HG02610 (cell line): Measurements from ENCODE around the gene DOK5.

ENCODE experiments used
- ATAC-seq: cut with Tn5 transposase; IDR thresholded peaks from one replicate; pipeline ENCODE4 v1.9.1; 2021; ENCODE audit warnings: mild to moderate bottlenecking, moderate library complexity; ENCODE audit not compliant: unreplicated experiment

Gene DOK5

DNA sequence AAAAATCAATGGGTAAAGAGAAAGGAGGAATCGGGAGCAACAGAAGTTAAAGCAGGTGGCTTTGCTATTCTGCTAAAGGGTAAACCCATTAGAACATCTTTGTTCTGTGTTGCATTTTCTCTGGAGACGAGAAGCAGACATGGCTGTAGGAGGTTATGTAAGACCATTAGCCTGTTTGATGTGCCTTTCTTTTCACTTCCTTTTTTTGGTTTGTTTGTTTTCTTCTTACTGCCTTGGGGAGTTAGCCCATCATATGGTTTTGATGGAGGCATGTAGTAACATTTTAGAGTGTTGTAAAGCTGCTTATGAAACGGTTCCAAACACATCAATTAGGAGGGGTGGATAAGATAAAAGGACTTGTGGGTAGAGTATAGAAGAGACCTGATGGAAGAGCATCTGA is 131.0 kb downstream of the DOK5 start:
- ATAC-seq, result no peak

DNA sequence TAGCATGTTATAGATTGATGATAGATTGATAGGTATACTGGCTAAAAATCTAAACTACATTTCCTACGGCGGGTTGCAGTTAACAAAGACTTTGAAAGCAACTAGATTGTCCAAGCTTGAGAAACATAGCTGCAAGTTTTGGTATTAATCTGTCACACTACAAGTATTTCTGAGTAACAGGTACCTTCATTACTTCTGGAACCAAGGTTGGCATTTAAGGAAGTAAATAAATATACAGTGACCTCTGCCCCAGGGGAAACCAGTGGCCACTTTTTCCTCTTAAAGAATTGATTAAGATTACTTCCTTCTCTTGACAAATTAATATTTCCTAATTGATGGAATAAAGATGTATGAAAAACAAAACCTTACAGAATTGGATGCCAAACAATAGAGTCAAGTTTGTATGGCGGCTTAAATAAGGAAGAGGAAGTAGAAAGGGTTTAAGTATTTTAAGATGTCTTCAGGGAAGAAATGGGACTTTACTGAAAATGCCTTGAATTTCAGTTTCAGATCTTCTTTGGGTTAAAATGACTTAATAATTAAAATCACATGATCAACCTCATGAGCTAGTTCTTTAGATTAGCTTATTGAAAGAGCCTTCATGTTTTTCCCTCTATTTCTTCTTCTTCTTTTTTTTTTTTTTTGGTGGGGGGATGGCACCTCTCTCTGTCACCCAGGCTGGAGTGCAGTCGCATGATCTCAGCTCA is 132.8 kb downstream of the DOK5 start:
- no peak for ATAC-seq

DNA sequence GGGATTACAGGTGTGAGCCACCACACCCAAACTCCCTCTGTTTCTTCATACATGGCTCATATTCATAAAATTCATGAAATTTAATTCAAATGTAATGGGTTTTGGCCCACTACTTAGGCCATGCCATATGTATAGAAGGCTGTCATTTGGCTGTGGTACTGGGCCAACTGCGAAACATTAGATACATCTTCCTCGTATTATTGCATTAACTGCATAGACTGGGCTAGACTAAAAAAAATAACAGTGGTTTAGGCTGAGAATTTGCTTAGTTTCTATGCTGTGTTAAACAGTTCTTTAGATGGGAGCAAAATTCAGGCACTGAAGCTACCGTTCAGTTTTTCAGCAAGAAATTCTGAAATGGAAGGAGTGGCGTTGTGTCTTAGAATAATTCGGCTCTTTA is 133.6 kb downstream of the DOK5 start:
- ATAC-seq, result no peak

DNA sequence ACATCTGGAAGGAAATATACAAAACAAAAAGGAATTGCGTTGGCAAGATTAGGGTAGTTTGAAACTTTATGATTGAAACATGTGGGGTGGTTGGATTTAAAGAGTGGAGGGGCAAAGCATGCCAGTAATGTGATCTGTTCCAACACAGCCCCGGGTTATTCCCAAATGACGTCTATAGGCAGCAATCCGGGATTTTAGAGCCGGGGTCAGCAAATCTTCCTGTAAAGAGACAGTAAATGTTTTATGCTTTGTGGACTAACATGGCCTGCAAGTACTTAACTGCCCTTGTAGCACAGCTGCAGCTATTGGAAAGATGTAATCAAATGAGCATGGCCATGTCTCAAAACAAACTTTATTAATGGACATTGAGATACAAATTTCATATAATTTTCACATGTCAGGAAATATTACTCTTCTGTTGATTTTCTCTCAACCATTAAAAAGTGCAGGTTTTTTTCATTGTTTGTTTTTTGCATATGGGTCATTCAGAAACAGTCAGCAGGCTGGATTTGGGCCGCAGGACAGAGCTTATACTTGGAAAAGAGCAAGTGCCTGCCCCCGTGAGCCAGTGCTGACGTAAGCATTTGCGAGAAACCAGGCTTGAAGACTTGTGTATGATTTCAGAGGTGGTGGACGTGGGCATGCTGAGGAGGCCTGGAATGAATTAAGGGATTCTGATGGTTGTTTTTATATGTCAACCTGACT is 136.5 kb downstream of the DOK5 start:
- ATAC-seq, result no peak

DNA sequence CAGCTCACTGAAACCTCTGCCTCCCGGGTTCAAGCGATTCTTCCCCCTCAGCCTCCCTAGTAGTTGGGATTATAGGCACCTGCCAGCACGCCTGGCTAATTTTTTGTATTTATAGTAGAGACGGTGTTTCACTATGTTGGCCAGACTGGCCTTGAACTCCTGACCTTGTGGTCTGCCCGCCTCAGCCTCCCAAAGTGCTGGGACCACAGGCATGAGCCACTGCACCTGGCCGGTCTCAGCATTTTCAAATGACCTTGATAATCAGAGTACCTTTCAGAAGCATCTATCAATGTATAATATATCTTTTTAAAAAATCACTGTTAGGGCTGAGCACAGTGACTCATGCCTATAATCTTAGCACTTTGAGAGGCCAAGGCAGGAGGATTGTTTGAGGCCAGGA is 143.0 kb downstream of the DOK5 start:
- ATAC-seq, result no peak

DNA sequence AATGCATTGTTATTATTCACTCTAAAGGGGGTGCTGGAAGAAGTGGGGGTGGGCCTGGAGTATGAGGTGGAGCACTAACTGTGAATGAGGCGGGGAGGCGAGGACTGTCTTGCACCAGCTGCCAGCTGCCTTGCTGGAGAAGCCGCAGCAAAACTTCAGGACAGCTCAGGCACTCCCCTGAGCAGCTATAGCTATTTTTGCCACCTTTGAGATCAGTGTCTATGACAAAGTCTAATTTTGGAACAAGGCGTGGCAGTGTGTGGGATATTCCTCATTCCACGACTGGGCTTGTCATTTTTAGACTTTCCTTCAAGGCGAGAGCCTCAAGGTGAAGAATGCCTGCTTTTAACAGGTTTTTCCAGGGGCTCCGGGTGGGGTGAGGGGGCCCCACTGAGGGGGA is 143.8 kb downstream of the DOK5 start:
- ATAC-seq, result no peak

DNA sequence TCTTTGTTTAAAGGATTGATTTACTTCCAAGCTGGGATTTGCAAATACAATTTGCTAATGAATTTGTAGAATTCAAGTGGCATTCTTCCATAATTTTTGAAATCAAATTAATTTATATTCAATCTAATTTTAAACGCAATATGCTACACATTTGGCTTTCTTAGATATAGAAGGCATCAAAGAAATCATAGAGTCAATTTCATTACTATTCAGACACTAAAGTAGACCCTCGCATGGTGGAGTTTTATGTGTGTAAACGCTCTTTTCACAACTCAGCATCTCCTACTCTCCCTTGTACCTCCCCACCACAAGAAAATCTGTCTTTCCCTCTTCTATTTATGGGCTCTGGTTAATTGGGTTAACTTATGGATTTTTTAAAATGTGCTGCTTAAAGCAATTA is 144.3 kb downstream of the DOK5 start:
- ATAC-seq, result no peak

DNA sequence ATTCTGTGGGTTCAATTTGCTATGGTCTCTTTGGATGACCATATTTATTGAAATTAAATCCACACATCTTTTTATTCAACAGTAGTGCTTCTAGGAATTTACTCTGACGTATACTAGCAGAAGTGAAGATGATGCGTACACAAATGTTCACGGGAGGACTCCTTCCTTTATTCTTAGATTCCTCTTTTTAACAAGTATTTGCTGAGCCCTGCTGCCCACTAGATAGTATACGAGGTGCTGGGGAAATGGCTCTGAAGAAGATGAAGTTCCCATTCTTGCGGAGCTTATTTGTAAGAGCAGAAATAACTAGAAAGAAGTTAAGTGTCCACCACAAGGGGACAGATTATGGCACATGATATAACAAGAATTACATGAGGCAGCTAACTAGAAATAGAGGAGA is 145.2 kb downstream of the DOK5 start:
- no peak for ATAC-seq

DNA sequence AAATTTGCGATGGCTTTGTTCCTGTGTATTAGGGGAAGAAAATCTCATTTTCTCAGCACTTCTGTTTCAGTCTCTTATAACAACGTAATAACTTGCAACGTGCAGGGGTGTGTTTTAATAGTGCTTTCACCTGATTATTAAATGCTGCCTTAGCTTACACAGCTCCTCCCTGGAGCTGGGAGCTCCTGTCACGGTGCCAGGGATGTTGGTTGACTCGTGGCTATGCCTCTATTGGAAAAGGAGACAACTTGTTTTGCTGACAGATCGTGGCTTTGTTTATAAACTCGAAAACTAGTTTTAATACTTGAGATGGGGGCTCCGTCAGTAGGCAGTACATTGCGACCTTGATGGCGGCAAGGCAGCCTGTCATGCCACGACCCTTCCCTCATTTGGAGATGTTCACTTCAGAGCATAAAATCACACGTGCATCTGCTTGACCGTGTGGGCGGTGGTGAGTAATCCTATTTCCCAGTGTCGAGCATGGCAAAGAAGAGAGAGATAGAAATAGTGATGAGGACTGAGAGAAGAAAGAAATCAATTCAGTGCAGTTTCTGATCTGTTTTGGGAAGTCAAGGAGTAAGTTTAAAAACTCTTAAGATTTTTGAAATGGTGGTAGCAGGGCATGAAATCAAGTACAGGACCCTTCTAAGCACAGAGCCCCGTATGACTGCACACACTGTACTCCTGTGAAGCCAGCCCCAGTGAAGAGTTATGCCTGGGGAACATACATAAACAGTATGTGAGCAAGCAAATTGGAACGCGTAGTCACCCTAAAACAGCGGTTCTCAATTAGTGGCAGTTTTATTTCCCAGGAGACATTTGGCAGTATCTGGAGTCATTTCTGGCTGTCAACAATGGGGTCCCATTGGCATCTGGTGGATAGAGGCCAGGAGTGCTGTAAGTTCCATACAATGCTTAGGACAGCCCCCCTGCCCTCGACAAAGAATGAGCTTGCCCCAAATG is 147.2 kb downstream of the DOK5 start:
- no peak for ATAC-seq

DNA sequence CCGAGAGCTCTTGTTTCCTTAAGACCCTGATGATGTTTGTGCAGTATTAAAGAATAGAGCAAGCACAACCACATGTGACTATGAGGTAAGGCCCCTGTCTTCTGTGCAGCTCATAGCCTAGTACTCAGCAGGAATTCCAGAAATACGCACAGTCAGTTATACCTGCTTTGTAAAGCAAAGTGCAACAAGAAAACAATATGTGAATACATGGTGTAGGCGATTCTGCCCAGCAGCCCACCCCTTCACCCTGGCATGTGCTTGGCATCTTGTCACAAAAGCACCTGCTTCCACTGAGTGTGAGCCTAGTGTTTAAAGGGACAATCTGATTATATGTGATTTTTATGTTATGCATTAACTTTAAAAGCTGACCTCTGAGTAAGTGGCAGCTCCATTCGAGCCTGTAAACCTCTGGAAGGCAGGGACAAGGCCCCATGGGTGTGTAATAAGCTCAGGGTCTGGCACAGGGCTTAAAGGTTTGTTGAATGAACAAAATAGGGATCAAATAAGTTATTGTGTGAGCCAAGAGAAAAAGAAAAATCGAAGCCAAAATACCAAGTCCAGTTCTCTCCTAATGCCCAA is 148.7 kb downstream of the DOK5 start:
- no peak for ATAC-seq

DNA sequence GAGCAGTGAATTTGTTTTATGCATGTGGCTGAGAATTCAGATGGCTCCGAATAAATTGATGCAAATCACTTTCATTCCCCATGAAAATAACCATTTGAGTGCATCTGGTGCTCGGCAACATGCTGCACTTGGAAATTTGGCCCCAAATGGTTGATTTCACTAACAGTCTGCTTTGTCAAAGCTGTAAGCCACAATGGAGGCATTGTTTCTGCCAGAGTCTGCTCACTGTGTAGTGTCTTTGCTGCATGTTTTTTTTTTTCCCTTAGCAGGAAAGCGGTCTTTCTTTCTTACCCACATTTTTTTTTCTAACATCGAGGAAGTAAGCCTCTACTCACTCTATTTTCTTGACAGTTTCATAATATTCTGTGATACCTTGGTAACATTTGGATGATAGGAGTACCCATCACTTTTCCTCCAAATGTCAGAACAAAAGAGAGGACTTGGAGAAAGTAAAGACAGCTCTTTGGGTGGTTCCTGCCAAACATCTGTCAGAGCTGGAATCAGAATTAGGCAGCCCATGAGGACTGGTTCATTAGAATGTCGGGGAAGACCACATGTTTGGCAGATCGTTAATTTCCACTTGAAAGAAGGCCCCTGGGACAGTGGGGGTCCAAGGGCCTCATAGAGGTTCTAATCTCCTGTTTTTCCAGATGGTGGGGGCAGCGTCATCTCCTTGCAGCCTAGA is 149.5 kb downstream of the DOK5 start:
- no peak for ATAC-seq

DNA sequence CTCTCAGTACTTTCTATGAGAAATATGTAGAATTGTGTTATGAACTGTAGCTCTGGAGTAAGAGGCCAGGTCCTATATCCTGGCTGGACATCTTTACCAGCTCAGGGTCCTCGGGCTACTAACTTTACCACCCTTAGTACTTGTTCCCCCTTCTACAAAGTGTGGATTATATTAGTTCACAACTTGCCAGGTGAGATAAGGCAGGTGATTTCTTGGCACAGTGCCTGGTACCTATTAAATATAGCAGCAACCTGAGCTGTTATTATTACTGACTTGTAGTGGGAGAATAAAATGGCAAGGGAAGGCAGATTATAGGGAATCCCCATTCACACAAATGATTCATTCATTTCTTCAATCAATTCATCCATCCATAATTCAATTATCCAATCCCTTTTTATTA is 150.1 kb downstream of the DOK5 start:
- no peak for ATAC-seq

DNA sequence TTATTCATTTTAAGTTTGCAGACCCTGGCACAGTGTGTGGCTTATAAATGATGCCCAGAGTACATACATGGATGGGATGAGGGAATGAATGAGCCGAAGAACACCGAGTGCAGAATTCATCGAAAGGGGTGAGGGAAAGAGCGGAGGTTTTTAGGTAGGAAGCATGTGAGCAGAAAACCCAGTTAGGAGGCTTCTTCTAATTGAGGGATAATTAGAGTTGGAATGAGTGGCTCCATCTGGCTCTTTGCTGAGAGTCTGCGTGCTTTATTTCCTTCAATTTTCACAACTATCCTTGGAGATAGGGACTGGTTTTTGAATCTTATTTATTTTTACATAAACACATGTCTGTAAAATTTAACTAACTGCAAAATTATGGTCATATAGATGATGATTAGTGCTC is 150.7 kb downstream of the DOK5 start:
- no peak for ATAC-seq

DNA sequence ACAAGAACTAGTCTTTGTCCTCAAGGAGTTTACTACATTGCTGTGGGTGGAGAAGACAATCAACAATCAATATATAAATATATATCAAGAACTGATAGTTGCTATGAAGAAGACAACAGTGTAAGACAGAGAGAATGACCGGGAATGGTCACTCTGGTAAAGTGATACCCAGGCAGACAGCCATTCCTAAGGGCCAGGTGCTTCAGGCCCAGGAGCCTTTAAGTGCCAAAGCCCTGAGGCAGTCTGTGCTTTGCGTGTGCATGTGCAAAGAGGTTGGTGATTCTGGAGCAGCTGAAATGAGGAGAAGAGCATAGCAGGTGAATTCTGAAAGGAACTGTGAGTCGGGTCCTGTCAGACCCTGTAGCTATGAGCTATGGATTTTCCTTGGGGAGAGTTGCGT is 154.2 kb downstream of the DOK5 start:
- ATAC-seq, result no peak

DNA sequence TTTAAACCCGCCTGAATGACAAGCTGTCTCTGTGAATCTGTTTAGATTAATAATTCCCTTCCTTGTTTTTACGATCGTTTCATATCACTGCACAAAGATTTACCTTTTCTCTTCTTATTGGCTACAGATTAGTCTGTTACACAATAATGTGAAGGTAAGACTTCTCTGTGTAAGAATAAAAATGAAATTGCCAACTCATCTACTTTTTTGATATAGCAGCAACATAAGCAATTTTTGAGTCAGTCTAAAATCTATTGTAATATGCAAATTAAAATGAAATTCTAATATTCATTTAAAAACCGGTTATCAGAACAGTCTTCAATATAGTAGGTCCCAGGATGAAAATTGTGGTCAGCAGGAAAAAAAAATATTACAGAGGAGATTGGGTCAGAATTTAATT is 155.2 kb downstream of the DOK5 start:
- ATAC-seq, result no peak

DNA sequence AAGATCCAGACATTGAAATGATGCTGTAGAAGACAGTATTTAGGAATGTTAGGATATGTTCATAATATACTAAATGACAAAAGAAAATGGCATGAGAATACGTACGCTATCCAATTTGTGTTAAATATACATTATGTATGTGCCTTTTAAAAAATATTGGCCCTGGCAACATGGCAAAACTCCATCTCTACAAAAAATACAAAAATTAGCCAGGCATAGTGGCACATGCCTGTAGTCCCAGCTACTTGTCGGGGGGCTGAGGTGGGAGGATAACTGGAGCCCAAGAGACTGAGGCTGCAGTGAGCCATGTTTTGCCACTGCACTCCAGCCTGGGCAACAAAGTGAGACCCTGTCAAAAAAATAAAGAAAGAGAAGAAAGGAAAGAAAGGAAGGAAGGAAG is 155.7 kb downstream of the DOK5 start:
- no peak for ATAC-seq

DNA sequence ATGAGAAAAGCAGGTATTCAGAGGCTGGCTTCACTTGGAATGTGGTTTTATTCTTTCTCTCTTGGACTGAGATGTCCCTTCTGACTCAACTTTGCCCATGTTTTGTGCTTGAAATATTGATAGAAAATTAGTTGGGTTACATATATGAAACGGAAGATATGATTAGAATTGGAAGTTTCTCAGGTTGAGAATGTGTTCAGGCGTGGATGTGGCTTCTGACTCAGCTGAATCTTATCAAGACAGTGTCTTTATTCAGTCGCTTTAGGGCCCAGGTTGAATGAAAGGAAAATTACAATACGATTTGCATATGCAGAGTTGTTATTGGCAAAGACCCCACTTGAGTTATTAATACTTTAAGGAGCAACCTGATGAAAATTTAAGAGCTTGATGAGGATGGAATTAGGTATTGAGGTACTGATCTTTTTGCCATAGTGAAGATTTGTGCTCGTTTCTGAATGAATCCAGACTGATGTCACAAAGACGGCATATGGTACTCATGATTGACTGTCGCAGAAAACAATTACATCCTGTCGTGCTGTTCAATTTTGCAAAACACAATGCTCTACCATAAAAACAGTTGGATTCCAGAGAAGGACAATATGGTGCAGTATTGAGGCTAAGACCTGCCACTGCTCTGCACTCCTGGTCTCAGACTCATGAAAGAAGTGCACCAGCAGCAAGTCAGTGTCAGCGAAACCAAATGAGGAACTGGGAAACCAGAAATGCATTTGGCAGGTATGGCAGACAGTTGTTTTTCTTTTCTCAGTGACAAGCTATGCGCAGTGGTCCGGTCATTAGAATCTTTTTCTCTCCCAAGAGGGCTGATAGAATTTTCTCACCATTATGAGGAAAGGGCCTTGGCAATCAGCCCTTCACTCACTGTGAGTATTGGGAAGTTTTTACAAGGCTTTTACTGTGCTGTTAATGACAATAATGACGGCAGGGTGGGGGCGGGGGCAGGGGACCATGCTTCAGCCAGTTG is 158.3 kb downstream of the DOK5 start:
- ATAC-seq, result peak; percentile 97

DNA sequence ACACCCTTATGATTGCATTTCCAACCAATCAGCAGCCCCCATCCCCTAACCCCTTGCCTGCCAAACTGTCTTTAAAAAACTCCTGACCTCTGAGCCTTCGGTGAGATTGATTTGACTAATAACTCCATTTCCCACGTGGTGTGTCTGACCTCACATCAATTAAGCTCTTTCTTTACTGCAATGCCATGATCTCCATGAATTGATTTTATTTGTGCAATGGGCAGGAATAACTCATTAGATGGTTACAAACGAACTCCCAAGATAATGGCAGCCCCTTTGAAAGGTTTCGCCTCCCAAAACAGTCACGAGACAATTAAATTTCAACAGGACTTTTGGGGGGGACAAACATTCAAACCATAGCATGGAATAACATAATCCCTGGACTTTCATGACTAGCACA is 161.2 kb downstream of the DOK5 start:
- ATAC-seq, result no peak

DNA sequence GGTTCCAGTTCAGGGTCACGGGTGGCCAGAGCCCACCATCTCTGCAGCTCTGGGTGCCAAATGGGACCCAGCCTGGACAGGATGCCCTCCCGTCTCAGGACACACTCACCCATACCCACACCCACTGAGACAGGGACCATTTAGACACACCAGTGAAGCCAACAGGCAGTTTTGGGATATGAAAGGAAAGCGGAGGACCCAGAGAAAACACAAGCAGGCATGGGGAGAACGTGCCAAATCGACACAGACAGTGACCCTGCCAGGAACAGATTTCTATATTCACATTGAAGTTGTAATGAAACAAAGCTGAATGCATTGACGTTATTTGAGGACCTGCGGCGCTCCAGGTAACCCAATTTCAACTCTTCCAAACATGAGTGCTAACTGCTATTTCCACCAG is 164.5 kb downstream of the DOK5 start:
- ATAC-seq, result no peak

DNA sequence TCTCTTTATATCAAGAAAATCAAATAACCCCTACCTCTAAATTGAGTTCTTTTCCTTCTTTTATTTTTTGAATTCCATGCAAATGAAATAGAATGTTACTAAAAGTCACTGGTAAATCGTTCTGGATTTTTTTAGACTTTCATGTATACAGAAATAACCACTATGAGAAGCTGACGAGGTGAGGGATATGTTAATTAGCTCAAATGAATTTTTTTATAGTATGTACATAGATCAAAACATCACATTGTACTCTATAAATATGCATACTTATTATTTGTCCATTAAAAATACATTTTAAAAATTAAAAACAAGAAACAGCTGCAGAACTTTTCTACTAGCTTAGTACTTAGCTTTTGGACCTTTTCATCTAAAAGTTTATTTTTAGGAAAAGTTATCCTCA is 165.4 kb downstream of the DOK5 start:
- no peak for ATAC-seq
